ENCODE results near the gene PDP2. TPM values are rescaled to one million over a fixed set of nuclear protein-coding genes. Genes with fewer than 3 reads are reported as not detected.

Gene PDP2
- total and polyA plus RNA-seq, 11 donors = 1.1 to 7.5 (median 3.5) TPM

DNA sequence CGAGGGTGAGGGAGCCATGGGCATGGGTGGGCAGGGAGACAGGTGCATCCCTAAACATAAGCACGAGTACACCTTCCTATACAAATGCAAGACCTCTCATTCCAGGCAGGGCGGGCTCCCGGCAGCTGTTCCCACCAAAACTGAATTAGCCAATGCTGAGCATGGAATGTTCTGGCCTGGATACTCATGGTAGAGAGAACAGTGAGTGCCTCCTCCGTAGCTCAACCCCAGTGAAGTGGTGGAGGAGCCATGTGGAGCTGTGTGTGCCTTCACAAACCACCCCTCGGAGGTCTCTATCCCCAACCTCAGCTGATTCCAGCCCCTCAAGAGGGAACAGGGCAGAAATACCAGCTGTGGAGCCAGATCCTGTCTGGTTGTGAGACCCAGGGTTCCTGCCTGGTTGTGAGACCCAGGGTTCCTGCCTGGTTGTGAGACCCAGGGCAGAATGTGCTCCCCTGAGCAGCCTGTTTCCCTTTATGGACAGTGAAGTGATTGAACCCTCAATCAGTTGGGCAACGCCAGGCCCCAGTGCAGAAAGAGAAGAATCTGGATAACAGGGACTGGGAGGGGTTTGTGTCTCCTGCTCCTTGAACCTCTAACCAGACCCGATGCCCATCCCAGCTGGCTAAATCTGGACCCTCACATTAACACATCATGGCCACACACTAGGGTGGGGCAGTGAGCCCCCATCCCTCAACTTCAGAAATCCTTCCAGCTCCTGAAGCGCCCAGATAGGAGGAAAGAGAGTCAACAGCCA is 40.8 kb downstream of the PDP2 start:
- Histone ChIP-seq H3K4me1 (peaks cover 0 to 57% (median 21%) of the 10 kb centered on the region in 12 donors), H3K27me3 (peaks cover 0 to 37% (median 0%) of the 10 kb centered on the region in 9 donors), H3K4me3 (peak overlapping the region in 4 of 12 donors; percentile 3 to 74 (median 44)), H3K36me3 (peaks cover 0 to 23% (median 0%) of the 10 kb centered on the region in 9 donors), H3K9me3 (no peaks in the 10 kb centered on the region), H3K27ac (peak overlapping the region; percentile 80 to 99 (median 92))
- no peak for DNase-seq
- intact Hi-C loops (cut with DNase I) = no loop called here
- 48 to 59% (median 51%) methylated on average over 9 of the region's 9 CpGs for WGBS, 4 donors
- peak in 1 of 2 donors; percentile 14 for TF ChIP-seq POLR2A (IDR thresholded peaks at IDR 0.05)
- TF ChIP-seq, protein P1, sequence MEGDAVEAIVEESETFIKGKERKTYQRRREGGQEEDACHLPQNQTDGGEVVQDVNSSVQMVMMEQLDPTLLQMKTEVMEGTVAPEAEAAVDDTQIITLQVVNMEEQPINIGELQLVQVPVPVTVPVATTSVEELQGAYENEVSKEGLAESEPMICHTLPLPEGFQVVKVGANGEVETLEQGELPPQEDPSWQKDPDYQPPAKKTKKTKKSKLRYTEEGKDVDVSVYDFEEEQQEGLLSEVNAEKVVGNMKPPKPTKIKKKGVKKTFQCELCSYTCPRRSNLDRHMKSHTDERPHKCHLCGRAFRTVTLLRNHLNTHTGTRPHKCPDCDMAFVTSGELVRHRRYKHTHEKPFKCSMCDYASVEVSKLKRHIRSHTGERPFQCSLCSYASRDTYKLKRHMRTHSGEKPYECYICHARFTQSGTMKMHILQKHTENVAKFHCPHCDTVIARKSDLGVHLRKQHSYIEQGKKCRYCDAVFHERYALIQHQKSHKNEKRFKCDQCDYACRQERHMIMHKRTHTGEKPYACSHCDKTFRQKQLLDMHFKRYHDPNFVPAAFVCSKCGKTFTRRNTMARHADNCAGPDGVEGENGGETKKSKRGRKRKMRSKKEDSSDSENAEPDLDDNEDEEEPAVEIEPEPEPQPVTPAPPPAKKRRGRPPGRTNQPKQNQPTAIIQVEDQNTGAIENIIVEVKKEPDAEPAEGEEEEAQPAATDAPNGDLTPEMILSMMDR (IDR thresholded peaks at IDR 0.05) = no peak
- ATAC-seq = peak; percentile 4 to 53 (median 20)

- Histone ChIP-seq H3K9me3 (no peaks in the 10 kb centered on the region), H3K27me3 (peaks cover 0 to 39% (median 0%) of the 10 kb centered on the region in 9 donors), H3K4me1 (peaks cover 0 to 64% (median 27%) of the 10 kb centered on the region in 12 donors), H3K4me3 (peak overlapping the region in 10 of 12 donors; percentile 12 to 87 (median 63)), H3K27ac (peak overlapping the region; percentile 80 to 99 (median 93)), H3K36me3 (peaks cover 0 to 23% (median 0%) of the 10 kb centered on the region in 9 donors)
- WGBS, 4 donors = 50 to 54% (median 52%) methylated on average over 26 to 42 of the region's 42 CpGs
- DNase-seq = peak in 1 of 5 donors; percentile 51
- no peak for ATAC-seq
- no peak for TF ChIP-seq POLR2A (IDR thresholded peaks at IDR 0.05)
- TF ChIP-seq, protein P1 (IDR thresholded peaks at IDR 0.05) = no peak
- intact Hi-C loops (cut with DNase I) = no loop called here
Measured at GRCh38 chr16:66921729-66922450, 41.6 kb downstream of the PDP2 start.

- 24 to 36% (median 29%) methylated on average over 15 to 18 of the region's 18 CpGs for WGBS, 4 donors
- intact Hi-C loops (cut with DNase I) = loop anchor here in 1 of 10 donors (1.0 kb wide), 1 partner anchor 20 kb away; no protein-coding TSS in a partner anchor
- TF ChIP-seq, protein P1 (IDR thresholded peaks at IDR 0.05) = no peak
- TF ChIP-seq POLR2A (IDR thresholded peaks at IDR 0.05) = no peak
- H3K4me3 ChIP-seq = peak overlapping the region; percentile 48 to 94 (median 68)
- peaks cover 0 to 39% (median 0%) of the 10 kb centered on the region in 9 donors for H3K27me3 ChIP-seq
- peaks cover 0 to 78% (median 34%) of the 10 kb centered on the region in 12 donors for H3K4me1 ChIP-seq
- peaks cover 0 to 23% (median 0%) of the 10 kb centered on the region in 9 donors for H3K36me3 ChIP-seq
- H3K9me3 ChIP-seq = no peaks in the 10 kb centered on the region
- H3K27ac ChIP-seq = peak overlapping the region; percentile 80 to 99 (median 93)
- ATAC-seq = peak in 3 of 4 donors; percentile 20 to 48 (median 34)
- peak in 4 of 5 donors; percentile 74 to 78 (median 76) for DNase-seq
Measured at GRCh38 chr16:66923247-66923731, 43.0 kb downstream of the PDP2 start.
